Activated CD8-positive, alpha-beta T cell treated with anti-CD3 and anti-CD28 coated beads for 36 hours (primary cell): ENCODE measurements around the gene GPRASP2. TPM values are rescaled to one million over a fixed set of nuclear protein-coding genes. Genes with fewer than 3 reads are reported as not detected.

Experiments
- ATAC-seq: fragments of 200-7000 bp; cut with Tn5 transposase; one replicate; pipeline ENCODE4 v1.10.0; 2021; ENCODE audit warnings: mild to moderate bottlenecking, moderate library complexity
- CTCF ChIA-PET: fragments of 350-600 bp; sonication (Branson Sonifier 250); formaldehyde crosslinking; loops from one replicate; lab custom pipeline; 2021; ENCODE audit warnings: antibody characterized with exemption; lab: Charles Lee
- POLR2A ChIA-PET: fragments of 350-600 bp; sonication (Branson Sonifier 250); formaldehyde crosslinking; loops from one replicate; lab custom pipeline; 2021; ENCODE audit warnings: antibody characterized with exemption; lab: Charles Lee
- DNase-seq: peaks from one replicate; pipeline ENCODE4 v3.0.0-alpha.2; 2020
- H3K27ac Mint-ChIP-seq: one replicate; pipeline ENCODE4 v1.8.0; 2021; ENCODE audit warnings: mild to moderate bottlenecking, mixed read lengths
- H3K27me3 Mint-ChIP-seq: one replicate; pipeline ENCODE4 v1.8.0; 2021; ENCODE audit warnings: mixed read lengths
- H3K36me3 Mint-ChIP-seq: one replicate; pipeline ENCODE4 v1.8.0; 2021; ENCODE audit warnings: low read depth, mixed read lengths
- H3K4me1 Mint-ChIP-seq: one replicate; pipeline ENCODE4 v1.8.0; 2021; ENCODE audit warnings: low read depth, mixed read lengths
- H3K4me3 Mint-ChIP-seq: one replicate; pipeline ENCODE4 v1.8.0; 2021; ENCODE audit warnings: mild to moderate bottlenecking, moderate library complexity, mixed read lengths
- H3K9me3 Mint-ChIP-seq: one replicate; pipeline ENCODE4 v1.8.0; 2021; ENCODE audit warnings: mixed read lengths
- CTCF ChIP-seq: fragments of 200-600 bp; IDR thresholded peaks from one replicate; pipeline ENCODE4 v1.8.0; 2022; ENCODE audit warnings: antibody characterized with exemption, mild to moderate bottlenecking
- intact Hi-C: fragments of 100-400 bp; cut with micrococcal nuclease; formaldehyde crosslinking; loops from one replicate; pipeline ENCODE4 v1.10.0; 2022
- total RNA-seq, 2 experiments: library from RNA; stranded (reverse); gene quantifications; one replicate each; pipeline ENCODE4 v1.2.3, GENCODE V29; 2021

The GPRASP2 gene
- total RNA-seq, 2 experiments from 2014 or later = 0.67 to 0.77 TPM

- ChIA-PET POLR2A (no interaction called here), CTCF (interaction anchor here (1.0 kb wide), 1 partner anchor 27 kb away, joined by 3 read pairs; no protein-coding TSS in a partner anchor)
- Mint-ChIP-seq H3K4me3 (no peak overlapping the region), H3K9me3 (no peaks in the 10 kb centered on the region), H3K27ac (no peak overlapping the region), H3K4me1 (peaks cover 7% of the 10 kb centered on the region), H3K36me3 (no peaks in the 10 kb centered on the region), H3K27me3 (no peaks in the 10 kb centered on the region)
- ATAC-seq (no peak), DNase-seq (no peak)
- intact Hi-C loops = no loop called here
- no peak for TF ChIP-seq CTCF
Observed at GRCh38 chrX:102723456-102723855, 11.2 kb downstream of the GPRASP2 start.

GRCh38 chrX:102727761-102728160 lies 15.5 kb downstream of the GPRASP2 start:
- ATAC-seq = no peak
- H3K4me1 Mint-ChIP-seq = no peaks in the 10 kb centered on the region
- TF ChIP-seq CTCF = no peak
- intact Hi-C loops = no loop called here
- H3K4me3 Mint-ChIP-seq = no peak overlapping the region
- H3K27me3 Mint-ChIP-seq = no peaks in the 10 kb centered on the region
- no peak for DNase-seq
- ChIA-PET CTCF (no interaction called here), POLR2A (no interaction called here)
- H3K9me3 Mint-ChIP-seq = no peaks in the 10 kb centered on the region
- no peak overlapping the region for H3K27ac Mint-ChIP-seq
- no peaks in the 10 kb centered on the region for H3K36me3 Mint-ChIP-seq

GRCh38 chrX:102728646-102729045 lies 16.4 kb downstream of the GPRASP2 start:
- intact Hi-C loops = no loop called here
- DNase-seq = no peak
- Mint-ChIP-seq H3K4me1 (no peaks in the 10 kb centered on the region), H3K27me3 (no peaks in the 10 kb centered on the region), H3K27ac (no peak overlapping the region), H3K36me3 (no peaks in the 10 kb centered on the region), H3K9me3 (no peaks in the 10 kb centered on the region), H3K4me3 (no peak overlapping the region)
- ChIA-PET CTCF (no interaction called here), POLR2A (no interaction called here)
- ATAC-seq = no peak
- TF ChIP-seq CTCF = no peak

GRCh38 chrX:102739657-102740056 lies 27.4 kb downstream of the GPRASP2 start:
- H3K4me1 Mint-ChIP-seq = peaks cover 3% of the 10 kb centered on the region
- no peaks in the 10 kb centered on the region for H3K36me3 Mint-ChIP-seq
- no peak for DNase-seq
- CTCF ChIA-PET = no interaction called here
- H3K4me3 Mint-ChIP-seq = no peak overlapping the region
- POLR2A ChIA-PET = no interaction called here
- H3K27me3 Mint-ChIP-seq = no peaks in the 10 kb centered on the region
- H3K9me3 Mint-ChIP-seq = no peaks in the 10 kb centered on the region
- no peak overlapping the region for H3K27ac Mint-ChIP-seq
- no peak for TF ChIP-seq CTCF
- ATAC-seq = no peak
- intact Hi-C loops = no loop called here

- CTCF ChIA-PET = no interaction called here
- no peak overlapping the region for H3K27ac Mint-ChIP-seq
- H3K27me3 Mint-ChIP-seq = no peaks in the 10 kb centered on the region
- no peaks in the 10 kb centered on the region for H3K9me3 Mint-ChIP-seq
- H3K4me3 Mint-ChIP-seq = no peak overlapping the region
- intact Hi-C loops = no loop called here
- no peak for DNase-seq
- H3K36me3 Mint-ChIP-seq = no peaks in the 10 kb centered on the region
- H3K4me1 Mint-ChIP-seq = peaks cover 8% of the 10 kb centered on the region
- TF ChIP-seq CTCF = no peak
- peak; percentile 68 for ATAC-seq
- POLR2A ChIA-PET = no interaction called here
Observed at GRCh38 chrX:102744307-102744706, 32.1 kb downstream of the GPRASP2 start.
